K562 (cell line): ENCODE measurements around the gene MMP24. TPM values are rescaled to one million over a fixed set of nuclear protein-coding genes. Genes with fewer than 3 reads are reported as not detected.

Experiments
- ARID2 ChIP-seq: fragments of 450-650 bp; IDR thresholded peaks from 2 replicates; pipeline ENCODE4 v1.6.1; 2017; ENCODE audit warnings: antibody characterized with exemption, mild to moderate bottlenecking
- ARNT ChIP-seq, 2 experiments: fragments of 450-650 bp; IDR thresholded peaks; 2 replicates each; pipeline ENCODE4 v1.6.1; 2016; ENCODE audit warnings: mild to moderate bottlenecking in 1 of 2
- CC2D1A ChIP-seq: fragments of 450-650 bp; IDR thresholded peaks from 2 replicates; pipeline ENCODE4 v1.6.1; 2017; ENCODE audit warnings: mild to moderate bottlenecking
- CCAR2 ChIP-seq: fragments of 200-400 bp; formaldehyde crosslinking; IDR thresholded peaks from 2 replicates; pipeline ENCODE4 v1.6.1; 2017; ENCODE audit warnings: mild to moderate bottlenecking, low read depth, low read length
- CGGBP1 ChIP-seq: fragments of 250-450 bp; sonication (Bioruptor Pico); IDR thresholded peaks from 2 replicates; pipeline ENCODE4 v1.9.0; 2021; ENCODE audit warnings: mild to moderate bottlenecking
- EP300 ChIP-seq: IDR thresholded peaks from 2 replicates; pipeline ENCODE4 v1.6.1; 2012; ENCODE audit warnings: low read length, improper control_type of control experiment
- FOXK2 ChIP-seq, 2 experiments: fragments of 450-650 bp; IDR thresholded peaks in 1 of 2; conservative IDR thresholded peaks in 1 of 2; 2 replicates each; pipeline ENCODE4 v1.6.1; 2016; ENCODE audit warnings: low read depth in 2 of 2, mild to moderate bottlenecking in 1 of 2
- FOXP4 ChIP-seq: sonication (generic); formaldehyde crosslinking; IDR thresholded peaks from 2 replicates; pipeline ENCODE4 v1.8.0; 2022; ENCODE audit warnings: mild to moderate bottlenecking, missing genetic modification reagents, borderline replicate concordance
- GATAD2B ChIP-seq: fragments of 450-650 bp; IDR thresholded peaks from 2 replicates; pipeline ENCODE4 v1.6.1; 2017; ENCODE audit warnings: mild to moderate bottlenecking, borderline replicate concordance
- HDAC2 ChIP-seq: fragments of 450-650 bp; IDR thresholded peaks from 2 replicates; pipeline ENCODE4 v1.6.1; 2016; ENCODE audit warnings: mild to moderate bottlenecking
- ILK ChIP-seq: fragments of 450-650 bp; IDR thresholded peaks from 2 replicates; pipeline ENCODE4 v1.6.1; 2016; ENCODE audit warnings: missing genetic modification characterization, low read depth, mild to moderate bottlenecking, missing compliant biosample characterization, moderate library complexity, borderline replicate concordance
- KAT8 ChIP-seq: fragments of 450-650 bp; IDR thresholded peaks from 2 replicates; pipeline ENCODE4 v1.6.1; 2016; ENCODE audit warnings: low read depth, mild to moderate bottlenecking
- KLF10 ChIP-seq: fragments of 250-450 bp; sonication (Bioruptor Pico); IDR thresholded peaks from 2 replicates; pipeline ENCODE4 v1.6.1; 2021; ENCODE audit warnings: matching md5 sums
- MCM3 ChIP-seq: fragments of 450-650 bp; IDR thresholded peaks from 2 replicates; pipeline ENCODE4 v1.6.1; 2016
- MED1 ChIP-seq: sonication (generic); formaldehyde crosslinking; IDR thresholded peaks from 2 replicates; pipeline ENCODE4 v1.8.1; 2023; ENCODE audit warnings: missing genetic modification reagents, borderline replicate concordance
- MTA2 ChIP-seq: fragments of 450-650 bp; IDR thresholded peaks from 2 replicates; pipeline ENCODE4 v1.6.1; 2016; ENCODE audit warnings: low read depth
- NBN ChIP-seq: fragments of 450-650 bp; IDR thresholded peaks from 2 replicates; pipeline ENCODE4 v1.6.1; 2016; ENCODE audit warnings: low read depth, mild to moderate bottlenecking
- NFIC ChIP-seq: fragments of 450-650 bp; IDR thresholded peaks from 2 replicates; pipeline ENCODE4 v1.6.1; 2017; ENCODE audit warnings: mild to moderate bottlenecking, inconsistent platforms
- NRF1 ChIP-seq, 2 experiments: fragments of 450-650 bp; IDR thresholded peaks in 1 of 2; conservative IDR thresholded peaks in 1 of 2; 2 replicates each; pipeline ENCODE4 v1.6.1; 2014; ENCODE audit warnings: mild to moderate bottlenecking in 2 of 2
- PPARD ChIP-seq: fragments of 250-450 bp; sonication (Bioruptor Pico); IDR thresholded peaks from 2 replicates; pipeline ENCODE4 v1.8.0; 2022; ENCODE audit warnings: inconsistent platforms, mild to moderate bottlenecking, moderate library complexity
- RBM25 ChIP-seq: fragments of 200-400 bp; formaldehyde crosslinking; IDR thresholded peaks from 2 replicates; pipeline ENCODE4 v1.6.1; 2018; ENCODE audit warnings: low read length, low read depth, moderate library complexity; ENCODE audit not compliant: severe bottlenecking
- RFX1 ChIP-seq: fragments of 450-650 bp; IDR thresholded peaks from 2 replicates; pipeline ENCODE4 v1.6.1; 2016; ENCODE audit warnings: mild to moderate bottlenecking, moderate library complexity
- RNF2 ChIP-seq: sonication (generic); IDR thresholded peaks from 2 replicates; pipeline ENCODE4 v1.6.1; 2016
- SIN3B ChIP-seq: fragments of 450-650 bp; IDR thresholded peaks from 2 replicates; pipeline ENCODE4 v1.6.1; 2017; ENCODE audit warnings: low read depth, mild to moderate bottlenecking, moderate library complexity
- SMAD3 ChIP-seq: fragments of 450-650 bp; formaldehyde crosslinking; conservative IDR thresholded peaks from 2 replicates; pipeline ENCODE4 v1.4.0; 2020; ENCODE audit warnings: mild to moderate bottlenecking
- XRCC4 ChIP-seq: IDR thresholded peaks from one replicate; pipeline ENCODE4 v1.6.1; 2011; ENCODE audit not compliant: insufficient read depth, insufficient read length; ENCODE audit errors: extremely low read depth
- ZNF174 ChIP-seq: fragments of 250-450 bp; sonication (Bioruptor Pico); IDR thresholded peaks from 2 replicates; pipeline ENCODE4 v1.4.0; 2020; ENCODE audit warnings: mild to moderate bottlenecking
- ZNF398 ChIP-seq: fragments of 250-450 bp; sonication (Bioruptor Pico); IDR thresholded peaks from 2 replicates; pipeline ENCODE4 v1.8.0; 2021; ENCODE audit warnings: moderate library complexity, mild to moderate bottlenecking, inconsistent platforms
- ZNF444 ChIP-seq: fragments of 250-450 bp; sonication (Bioruptor Pico); IDR thresholded peaks from 2 replicates; pipeline ENCODE4 v1.4.0; 2020; ENCODE audit warnings: mild to moderate bottlenecking, moderate library complexity
- polyA plus RNA-seq, 8 experiments: library from polyadenylated mRNA; depleted of rRNA in 4 of 8; stranded (reverse) in 5 of 8; unstranded in 3 of 8; fragments of >200 nt; fragmentation: Nextera tagmentation in 2 of 8; fragmentation: Illumina TruSeq in 1 of 8; extraction: Ambion mirVana in 2 of 8; extraction: Trizol in 1 of 8; gene quantifications; 2 replicates each; pipeline versions ENCODE4 v1.2.1 to v1.2.3, GENCODE V29; 2011 to 2014; ENCODE audit warnings: inconsistent platforms in 1 of 8, missing spikeins in 1 of 8
- total RNA-seq, 7 experiments: library from RNA; depleted of rRNA in 6 of 7; stranded (reverse); fragments of >200 nt in 6 of 7; fragmentation: Illumina TruSeq in 2 of 7; extraction: Trizol in 2 of 7; gene quantifications; 2 replicates each; pipeline versions ENCODE4 v1.2.1 to v1.2.3, GENCODE V29; 2011 to 2021; ENCODE audit warnings: low replicate concordance in 1 of 7

MMP24 gene
- total and polyA plus RNA-seq, 9 of the 15 experiments (the other 6 are each of a cell fraction or from before 2014, with no cell fraction given), result 0.03 to 0.07 (median 0.03) TPM; not detected in 6

- no peak for TF ChIP-seq MED1
- TF ChIP-seq RFX1, result no peak
- no peak for TF ChIP-seq MCM3
- no peak for TF ChIP-seq KAT8
- TF ChIP-seq CGGBP1, result no peak
- TF ChIP-seq HDAC2, result peak; percentile 47; the same call in 1 of the 2 replicates
- TF ChIP-seq EP300, result peak; percentile 55
- TF ChIP-seq FOXP4 (CRISPR knock-in tag), result no peak
- TF ChIP-seq GATAD2B, result peak; percentile 54; the same call in 1 of the 2 replicates
- TF ChIP-seq KLF10, result no peak
- no peak for TF ChIP-seq RNF2
- TF ChIP-seq RBM25, result peak; percentile 20
- TF ChIP-seq MTA2, result peak; percentile 56; the same call in 1 of the 2 replicates
- no peak for TF ChIP-seq ZNF398 (CRISPR knock-in tag)
- TF ChIP-seq SMAD3 (CRISPR knock-in tag), result 0 out of 2 replicates have a peak, but pooled peaks have one; percentile 25
- no peak for TF ChIP-seq SIN3B
- TF ChIP-seq NBN, result 0 out of 2 replicates have a peak, but pooled peaks have one; percentile 35
- no peak for TF ChIP-seq ZNF444 (CRISPR knock-in tag)
- TF ChIP-seq PPARD (CRISPR knock-in tag), result no peak
- peak; percentile 39; the same call in 1 of the 2 replicates for TF ChIP-seq NFIC
- TF ChIP-seq ILK, result no peak
- TF ChIP-seq NRF1 (conservative IDR thresholded peaks at IDR 0.05 in 1 of 2, IDR thresholded peaks at IDR 0.05 in 1 of 2), result no peak
- peak in 1 of 2 experiments; percentile 65; a peak in 1 of 4 replicates for TF ChIP-seq ARNT (IDR thresholded peaks at IDR 0.05)
- TF ChIP-seq CCAR2, result no peak
- peak in 1 of 2 experiments; percentile 41; a peak in 1 of 4 replicates for TF ChIP-seq FOXK2 (conservative IDR thresholded peaks at IDR 0.05 in 1 of 2, IDR thresholded peaks at IDR 0.05 in 1 of 2; ENCODE audit: low read depth in 2 of 2)
- no peak for TF ChIP-seq ZNF174 (CRISPR knock-in tag)
- TF ChIP-seq XRCC4, result no peak
- peak; percentile 84; the same call in 1 of the 2 replicates for TF ChIP-seq CC2D1A
- peak; percentile 97 for TF ChIP-seq ARID2
These were observed 18.4 kb upstream of the MMP24 start (continued) for GRCh38 chr20:35207950-35208611.
